HEK293 (cell line): ENCODE results near the gene LCMT2.

Source experiments
- CTCF ChIA-PET: fragments of 350-600 bp; formaldehyde crosslinking; extraction: SDS; loops from one replicate; lab custom pipeline; 2021; ENCODE audit warnings: antibody characterized with exemption; lab: Yijun Ruan, JAX
- POLR2A ChIA-PET: fragments of 300-600 bp; formaldehyde crosslinking; extraction: SDS; loops from one replicate; lab custom pipeline; 2020; ENCODE audit warnings: antibody characterized with exemption, inconsistent platforms; lab: Yijun Ruan, JAX
- H3K27ac ChIP-seq: fragments of 200-500 bp; sonication (Bioruptor generic); 2 replicates; pipeline ENCODE4 v1.5.1; 2014; ENCODE audit warnings: low read depth, low read length, control low read depth, inconsistent platforms; ENCODE audit errors: extremely low read depth
- H3K36me3 ChIP-seq, 2 experiments: fragments of 200-500 bp in 1 of 2; sonication (Bioruptor generic) in 1 of 2; 1 replicate in 1 of 2; 2 replicates in 1 of 2; pipeline ENCODE4 v1.5.1; 2014 to 2017; ENCODE audit warnings: inconsistent platforms in 2 of 2, low read length in 2 of 2; ENCODE audit not compliant: control insufficient read depth in 2 of 2, insufficient read depth in 1 of 2
- H3K4me1 ChIP-seq: fragments of 200-500 bp; sonication (Bioruptor generic); 2 replicates; pipeline ENCODE4 v1.5.1; 2014; ENCODE audit warnings: mild to moderate bottlenecking, low read length, inconsistent platforms; ENCODE audit not compliant: control insufficient read depth, insufficient read depth
- H3K4me3 ChIP-seq: 2 replicates; pipeline ENCODE4 v1.5.1; 2011; ENCODE audit warnings: low read depth, mild to moderate bottlenecking, control low read depth, low read length, moderate library complexity
- H3K9me3 ChIP-seq: fragments of 200-500 bp; sonication (Bioruptor generic); 2 replicates; pipeline ENCODE4 v1.5.1; 2014; ENCODE audit warnings: low read depth, low read length, inconsistent platforms; ENCODE audit not compliant: control insufficient read depth, insufficient read depth
- HIC1 ChIP-seq: fragments of 450-650 bp; formaldehyde crosslinking; IDR thresholded peaks from 2 replicates; pipeline ENCODE4 v1.5.1; 2016; ENCODE audit warnings: missing biosample characterization, missing genetic modification characterization
- TRIM28 ChIP-seq: IDR thresholded peaks from 2 replicates; pipeline ENCODE4 v1.6.1; 2011; ENCODE audit warnings: low read length, control low read depth, borderline replicate concordance
- ZNF146 ChIP-seq: fragments of 450-650 bp; formaldehyde crosslinking; IDR thresholded peaks from 2 replicates; pipeline ENCODE4 v1.5.1; 2016; ENCODE audit warnings: missing biosample characterization, missing genetic modification characterization
- ZNF16 ChIP-seq: fragments of 450-650 bp; formaldehyde crosslinking; IDR thresholded peaks from 2 replicates; pipeline ENCODE4 v1.5.1; 2016; ENCODE audit warnings: low read depth, missing biosample characterization, missing genetic modification characterization
- ZNF223 ChIP-seq: fragments of 450-650 bp; formaldehyde crosslinking; IDR thresholded peaks from 2 replicates; pipeline ENCODE4 v1.5.1; 2016; ENCODE audit warnings: missing biosample characterization, missing genetic modification characterization
- ZNF280D ChIP-seq: fragments of 450-650 bp; formaldehyde crosslinking; IDR thresholded peaks from 2 replicates; pipeline ENCODE4 v1.5.1; 2016; ENCODE audit warnings: missing biosample characterization, missing genetic modification characterization
- ZNF37A ChIP-seq: fragments of 450-650 bp; IDR thresholded peaks from 2 replicates; pipeline ENCODE4 v1.5.1; 2018; ENCODE audit warnings: missing biosample characterization, missing genetic modification characterization

The LCMT2 gene

GRCh38 chr15:43274136-43274535, 56.2 kb downstream of the LCMT2 start:
- H3K27ac ChIP-seq, result no peak overlapping the region
- no peak overlapping the region for H3K4me3 ChIP-seq
- no peaks in the 10 kb centered on the region for H3K9me3 ChIP-seq
- no peaks in the 10 kb centered on the region for H3K36me3 ChIP-seq
- ChIA-PET POLR2A (no interaction called here), CTCF (no interaction called here)
- H3K4me1 ChIP-seq, result no peaks in the 10 kb centered on the region
- no peak for TF ChIP-seq ZNF223 (tag by site-specific recombination)
- TF ChIP-seq ZNF280D, result no peak
- TF ChIP-seq TRIM28, result no peak
- TF ChIP-seq HIC1 (tag by site-specific recombination), result no peak
- TF ChIP-seq ZNF146 (tag by site-specific recombination), result no peak
- no peak for TF ChIP-seq ZNF37A (tag by site-specific recombination)
- TF ChIP-seq ZNF16 (tag by site-specific recombination), result no peak
